Body of pancreas (tissue), 4 donors: ENCODE measurements around the gene TEX101.

ENCODE experiments used
- CTCF ChIP-seq, 7 experiments: fragments of 450-650 bp in 4 of 7; fragments of 200-600 bp in 3 of 7; sonication (generic) in 3 of 7; IDR thresholded peaks; one replicate each; pipeline ENCODE4 v1.5.1; 2016 to 2019; ENCODE audit warnings: antibody characterized with exemption in 7 of 7
- POLR2A ChIP-seq, 3 donors: fragments of 450-650 bp; IDR thresholded peaks; one replicate each; pipeline ENCODE4 v1.6.1; 2016; ENCODE audit warnings: antibody characterized with exemption in 3 of 3, mild to moderate bottlenecking in 2 of 3

- no peak for TF ChIP-seq POLR2A (IDR thresholded peaks at IDR 0.05)
- TF ChIP-seq CTCF (IDR thresholded peaks at IDR 0.05), result no peak
Measured at GRCh38 chr19:43407416-43408005, 7.2 kb upstream of the TEX101 start.
